ENCODE data around the gene SNX25.

DNA sequence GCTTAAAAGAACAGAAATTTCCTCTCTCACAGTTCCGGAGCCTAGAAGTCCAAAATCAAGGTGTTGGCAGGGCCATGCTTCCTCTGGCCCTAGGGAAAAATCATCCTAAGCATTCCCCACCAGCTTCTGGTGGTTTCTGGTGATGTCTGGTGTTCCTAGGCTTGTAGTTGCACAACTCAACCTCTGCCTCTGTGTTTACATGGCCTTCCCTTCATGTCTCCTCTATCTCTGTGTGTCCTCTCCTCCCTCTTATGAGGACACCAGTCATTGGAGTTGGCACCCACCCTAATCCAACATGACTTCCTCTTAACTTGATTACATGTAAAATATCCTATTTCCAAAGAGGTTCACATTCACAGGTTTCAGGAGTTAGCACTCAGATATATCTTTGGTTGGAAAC lies 170.9 kb downstream of the SNX25 start:
- TF ChIP-seq POLR2A (IDR thresholded peaks at IDR 0.05): no peak
- TF ChIP-seq, protein P1, sequence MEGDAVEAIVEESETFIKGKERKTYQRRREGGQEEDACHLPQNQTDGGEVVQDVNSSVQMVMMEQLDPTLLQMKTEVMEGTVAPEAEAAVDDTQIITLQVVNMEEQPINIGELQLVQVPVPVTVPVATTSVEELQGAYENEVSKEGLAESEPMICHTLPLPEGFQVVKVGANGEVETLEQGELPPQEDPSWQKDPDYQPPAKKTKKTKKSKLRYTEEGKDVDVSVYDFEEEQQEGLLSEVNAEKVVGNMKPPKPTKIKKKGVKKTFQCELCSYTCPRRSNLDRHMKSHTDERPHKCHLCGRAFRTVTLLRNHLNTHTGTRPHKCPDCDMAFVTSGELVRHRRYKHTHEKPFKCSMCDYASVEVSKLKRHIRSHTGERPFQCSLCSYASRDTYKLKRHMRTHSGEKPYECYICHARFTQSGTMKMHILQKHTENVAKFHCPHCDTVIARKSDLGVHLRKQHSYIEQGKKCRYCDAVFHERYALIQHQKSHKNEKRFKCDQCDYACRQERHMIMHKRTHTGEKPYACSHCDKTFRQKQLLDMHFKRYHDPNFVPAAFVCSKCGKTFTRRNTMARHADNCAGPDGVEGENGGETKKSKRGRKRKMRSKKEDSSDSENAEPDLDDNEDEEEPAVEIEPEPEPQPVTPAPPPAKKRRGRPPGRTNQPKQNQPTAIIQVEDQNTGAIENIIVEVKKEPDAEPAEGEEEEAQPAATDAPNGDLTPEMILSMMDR (IDR thresholded peaks at IDR 0.05): no peak
